ENCODE results near the gene CEP112. TPM values are rescaled to one million over a fixed set of nuclear protein-coding genes. Genes with fewer than 3 reads are reported as not detected.

Gene CEP112
- total and polyA plus RNA-seq, 4 donors = 1.1 to 4.9 (median 1.4) TPM

DNA sequence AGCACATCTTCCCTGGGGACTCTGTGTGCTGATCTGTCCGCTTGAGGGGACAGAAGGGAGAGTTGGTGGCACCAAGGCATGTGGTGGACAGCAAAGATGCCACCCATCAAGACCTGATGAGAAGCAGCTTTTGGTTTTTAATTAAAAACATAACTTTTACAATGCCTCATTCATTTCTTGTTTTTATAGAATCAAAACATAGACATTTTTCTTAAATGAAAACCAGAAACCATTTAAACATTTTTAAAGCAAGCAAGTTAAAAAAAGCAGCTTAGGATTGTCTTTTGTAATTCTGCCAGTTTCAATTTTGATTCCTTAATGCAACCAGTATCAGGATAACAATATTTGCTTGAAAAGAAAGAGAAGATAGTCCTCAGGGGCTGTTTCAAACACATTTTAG lies 506.8 kb downstream of the CEP112 start:
- DNase-seq (ENCODE audit: low spot score) = no peak
- Histone ChIP-seq H3K27me3 (ENCODE audit: control insufficient read depth in 4 of 4, insufficient read depth in 4 of 4, low read length in 3 of 4) (no peaks in the 10 kb centered on the region), H3K36me3 (ENCODE audit: control insufficient read depth in 4 of 4, insufficient read depth in 3 of 4, low read depth in 1 of 4, low read length in 3 of 4) (no peaks in the 10 kb centered on the region), H3K4me1 (ENCODE audit: control insufficient read depth in 4 of 4, insufficient read depth in 4 of 4, low read length in 3 of 4) (no peaks in the 10 kb centered on the region), H3K9me3 (ENCODE audit: control insufficient read depth in 4 of 4, low read length in 3 of 4) (no peaks in the 10 kb centered on the region), H3K9ac (ENCODE audit: low read depth in 1 of 2, low read length in 2 of 2) (no peak overlapping the region), H3K27ac (ENCODE audit: low read depth in 1 of 2, low read length in 2 of 2) (no peak overlapping the region), H3K4me3 (ENCODE audit: low read depth in 1 of 3, low read length in 3 of 3) (no peak overlapping the region)
- TF ChIP-seq JUND (IDR thresholded peaks at IDR 0.05) (no peak), RAD21 (IDR thresholded peaks at IDR 0.05) (no peak), GABPA (IDR thresholded peaks at IDR 0.05 in 1 of 2, conservative IDR thresholded peaks at IDR 0.05 in 1 of 2) (no peak), HNF4G (IDR thresholded peaks at IDR 0.05) (no peak), FOXA2 (IDR thresholded peaks at IDR 0.05) (no peak), NR2F2 (IDR thresholded peaks at IDR 0.05) (no peak), REST (IDR thresholded peaks at IDR 0.05) (no peak), RXRA (IDR thresholded peaks at IDR 0.05) (no peak)
- TF ChIP-seq, protein P1, sequence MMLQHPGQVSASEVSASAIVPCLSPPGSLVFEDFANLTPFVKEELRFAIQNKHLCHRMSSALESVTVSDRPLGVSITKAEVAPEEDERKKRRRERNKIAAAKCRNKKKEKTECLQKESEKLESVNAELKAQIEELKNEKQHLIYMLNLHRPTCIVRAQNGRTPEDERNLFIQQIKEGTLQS (IDR thresholded peaks at IDR 0.05) = no peak
- TF ChIP-seq, protein P2, sequence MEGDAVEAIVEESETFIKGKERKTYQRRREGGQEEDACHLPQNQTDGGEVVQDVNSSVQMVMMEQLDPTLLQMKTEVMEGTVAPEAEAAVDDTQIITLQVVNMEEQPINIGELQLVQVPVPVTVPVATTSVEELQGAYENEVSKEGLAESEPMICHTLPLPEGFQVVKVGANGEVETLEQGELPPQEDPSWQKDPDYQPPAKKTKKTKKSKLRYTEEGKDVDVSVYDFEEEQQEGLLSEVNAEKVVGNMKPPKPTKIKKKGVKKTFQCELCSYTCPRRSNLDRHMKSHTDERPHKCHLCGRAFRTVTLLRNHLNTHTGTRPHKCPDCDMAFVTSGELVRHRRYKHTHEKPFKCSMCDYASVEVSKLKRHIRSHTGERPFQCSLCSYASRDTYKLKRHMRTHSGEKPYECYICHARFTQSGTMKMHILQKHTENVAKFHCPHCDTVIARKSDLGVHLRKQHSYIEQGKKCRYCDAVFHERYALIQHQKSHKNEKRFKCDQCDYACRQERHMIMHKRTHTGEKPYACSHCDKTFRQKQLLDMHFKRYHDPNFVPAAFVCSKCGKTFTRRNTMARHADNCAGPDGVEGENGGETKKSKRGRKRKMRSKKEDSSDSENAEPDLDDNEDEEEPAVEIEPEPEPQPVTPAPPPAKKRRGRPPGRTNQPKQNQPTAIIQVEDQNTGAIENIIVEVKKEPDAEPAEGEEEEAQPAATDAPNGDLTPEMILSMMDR (IDR thresholded peaks at IDR 0.05; ENCODE audit: low read depth, low read length, missing input control) = no peak
- 90% methylated on average over 1 of the region's 1 CpG for WGBS

DNA sequence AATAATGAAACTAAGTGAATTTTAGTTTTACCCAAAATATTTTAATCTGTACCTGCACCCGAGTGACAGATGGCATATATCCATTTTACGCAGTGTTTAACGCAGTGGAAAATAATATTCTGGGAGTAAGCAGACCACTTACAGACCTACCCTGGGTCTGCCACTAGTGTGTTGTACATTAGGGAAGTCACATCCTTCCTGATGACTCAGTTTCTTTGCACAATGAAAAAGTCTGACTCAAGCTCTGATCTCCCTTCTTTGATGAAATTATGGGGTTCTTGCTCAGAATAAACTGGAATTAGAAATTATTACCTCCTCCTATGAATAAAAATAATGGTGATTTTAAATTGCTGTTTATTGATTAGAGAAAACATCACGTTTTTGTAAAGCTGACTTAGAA lies 507.3 kb downstream of the CEP112 start:
- no peaks in the 10 kb centered on the region for H3K9me3 ChIP-seq (ENCODE audit: control insufficient read depth in 4 of 4, low read length in 3 of 4)
- no peak for TF ChIP-seq ZBTB33 (IDR thresholded peaks at IDR 0.05)
- TF ChIP-seq, protein P3, sequence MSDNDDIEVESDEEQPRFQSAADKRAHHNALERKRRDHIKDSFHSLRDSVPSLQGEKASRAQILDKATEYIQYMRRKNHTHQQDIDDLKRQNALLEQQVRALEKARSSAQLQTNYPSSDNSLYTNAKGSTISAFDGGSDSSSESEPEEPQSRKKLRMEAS (IDR thresholded peaks at IDR 0.05) = no peak
- no peak for TF ChIP-seq NR2F2 (IDR thresholded peaks at IDR 0.05)
- TF ChIP-seq SP1 (IDR thresholded peaks at IDR 0.05) = no peak
- TF ChIP-seq HNF4A (conservative IDR thresholded peaks at IDR 0.05) = no peak
- TF ChIP-seq EGR1 (IDR thresholded peaks at IDR 0.05; ENCODE audit: low read depth in 2 of 2) = no peak
- TF ChIP-seq, protein P1 (IDR thresholded peaks at IDR 0.05) = no peak
- TF ChIP-seq FOXA2 (IDR thresholded peaks at IDR 0.05) = no peak
- no peak for TF ChIP-seq YY1 (IDR thresholded peaks at IDR 0.05)
- TF ChIP-seq, protein P2 (IDR thresholded peaks at IDR 0.05; ENCODE audit: low read depth, low read length, missing input control) = no peak
- TF ChIP-seq HNF4G (IDR thresholded peaks at IDR 0.05) = no peak
- no peak for TF ChIP-seq RXRA (IDR thresholded peaks at IDR 0.05)
- TF ChIP-seq REST (IDR thresholded peaks at IDR 0.05) = no peak
- TF ChIP-seq RAD21 (IDR thresholded peaks at IDR 0.05) = no peak
- TF ChIP-seq GABPA (IDR thresholded peaks at IDR 0.05 in 1 of 2, conservative IDR thresholded peaks at IDR 0.05 in 1 of 2) = no peak
- no peak overlapping the region for H3K9ac ChIP-seq (ENCODE audit: low read depth in 1 of 2, low read length in 2 of 2)
- H3K36me3 ChIP-seq (ENCODE audit: control insufficient read depth in 4 of 4, insufficient read depth in 3 of 4, low read depth in 1 of 4, low read length in 3 of 4) = no peaks in the 10 kb centered on the region
- no peak overlapping the region for H3K27ac ChIP-seq (ENCODE audit: low read depth in 1 of 2, low read length in 2 of 2)
- no peaks in the 10 kb centered on the region for H3K4me1 ChIP-seq (ENCODE audit: control insufficient read depth in 4 of 4, insufficient read depth in 4 of 4, low read length in 3 of 4)
- no peak overlapping the region for H3K4me3 ChIP-seq (ENCODE audit: low read depth in 1 of 3, low read length in 3 of 3)
- DNase-seq (ENCODE audit: low spot score) = no peak
- H3K27me3 ChIP-seq (ENCODE audit: control insufficient read depth in 4 of 4, insufficient read depth in 4 of 4, low read length in 3 of 4) = no peaks in the 10 kb centered on the region
- WGBS = 85% methylated on average over 4 of the region's 4 CpGs

Measured in liver (tissue), 9 donors.